ENCODE results near the gene MARCHF7.
"Not testable (repeated sequence)": the region's sequence is repeated elsewhere in the genome, so short reads cannot be mapped to it uniquely, and the experiment has no call there.

MARCHF7 gene, protein sequence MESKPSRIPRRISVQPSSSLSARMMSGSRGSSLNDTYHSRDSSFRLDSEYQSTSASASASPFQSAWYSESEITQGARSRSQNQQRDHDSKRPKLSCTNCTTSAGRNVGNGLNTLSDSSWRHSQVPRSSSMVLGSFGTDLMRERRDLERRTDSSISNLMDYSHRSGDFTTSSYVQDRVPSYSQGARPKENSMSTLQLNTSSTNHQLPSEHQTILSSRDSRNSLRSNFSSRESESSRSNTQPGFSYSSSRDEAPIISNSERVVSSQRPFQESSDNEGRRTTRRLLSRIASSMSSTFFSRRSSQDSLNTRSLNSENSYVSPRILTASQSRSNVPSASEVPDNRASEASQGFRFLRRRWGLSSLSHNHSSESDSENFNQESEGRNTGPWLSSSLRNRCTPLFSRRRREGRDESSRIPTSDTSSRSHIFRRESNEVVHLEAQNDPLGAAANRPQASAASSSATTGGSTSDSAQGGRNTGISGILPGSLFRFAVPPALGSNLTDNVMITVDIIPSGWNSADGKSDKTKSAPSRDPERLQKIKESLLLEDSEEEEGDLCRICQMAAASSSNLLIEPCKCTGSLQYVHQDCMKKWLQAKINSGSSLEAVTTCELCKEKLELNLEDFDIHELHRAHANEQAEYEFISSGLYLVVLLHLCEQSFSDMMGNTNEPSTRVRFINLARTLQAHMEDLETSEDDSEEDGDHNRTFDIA

DNA sequence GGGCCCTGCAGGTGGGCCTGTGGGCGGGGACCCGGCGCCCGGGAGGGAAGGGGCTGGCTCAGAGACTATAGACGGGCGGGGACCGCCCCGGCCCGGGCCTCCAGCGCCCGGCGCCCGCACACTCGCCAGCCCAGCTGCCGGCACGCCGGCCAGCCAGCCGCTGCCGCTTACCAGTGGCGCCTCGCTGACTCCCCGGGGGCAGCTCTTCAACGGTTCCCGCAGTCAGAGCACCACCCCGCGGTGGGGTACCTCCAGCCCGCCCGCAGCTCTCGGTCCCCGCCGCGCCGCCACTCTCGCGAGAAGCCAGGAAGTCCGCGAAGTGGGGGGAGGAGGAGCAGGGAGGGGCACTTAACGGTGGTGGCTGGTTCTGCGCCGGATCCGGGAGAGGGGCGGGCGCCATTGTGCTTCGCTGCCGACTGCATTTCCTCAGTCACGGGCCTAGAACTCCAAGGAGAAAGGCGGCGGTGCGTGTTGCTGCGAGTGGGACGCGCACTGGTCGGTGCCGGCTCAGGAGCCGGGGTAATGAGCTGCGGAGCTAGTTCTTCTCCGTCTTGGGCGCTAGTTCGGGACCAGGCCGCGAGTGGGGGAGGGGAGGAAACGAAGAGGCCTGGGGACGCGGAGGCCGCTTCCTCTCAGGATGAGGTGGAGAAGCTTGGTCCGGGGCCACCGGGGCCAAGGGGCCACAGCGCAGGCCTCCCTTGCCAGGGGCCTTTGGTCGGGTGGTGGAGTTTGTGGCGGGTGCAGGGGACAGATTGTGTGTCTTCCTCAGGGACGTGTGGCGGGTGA, at the start of gene MARCHF7:
MARCHF7 (plus strand) TSS at position 364 of the 786 bp plus-strand sequence. CDS start 16,517 bp downstream, outside the sequence.
- peak; percentile 94 to 95 for DNase-seq (ENCODE audit: low read depth in 2 of 2)

DNA sequence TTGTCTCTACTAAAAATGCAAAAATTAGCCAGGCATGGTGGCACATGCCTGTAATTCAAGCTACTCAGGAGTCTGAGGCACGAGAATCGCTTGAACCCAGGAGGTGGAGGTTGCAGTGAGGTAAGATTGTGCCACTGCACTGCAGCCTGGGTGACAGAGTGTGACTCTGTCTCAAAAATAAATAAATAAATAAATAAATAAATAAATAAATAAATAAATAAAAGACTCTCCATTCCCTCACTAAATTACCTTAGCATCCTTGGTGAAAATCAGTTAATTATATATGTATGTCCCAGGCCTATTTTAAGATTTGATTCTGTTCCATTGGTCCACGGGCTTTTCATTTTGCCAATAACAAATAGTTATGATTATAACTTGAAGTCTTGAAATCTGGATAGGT, 44.9 kb upstream of the MARCHF7 start:
- not testable (repeated sequence) for DNase-seq (ENCODE audit: low read depth in 2 of 2)

DNA sequence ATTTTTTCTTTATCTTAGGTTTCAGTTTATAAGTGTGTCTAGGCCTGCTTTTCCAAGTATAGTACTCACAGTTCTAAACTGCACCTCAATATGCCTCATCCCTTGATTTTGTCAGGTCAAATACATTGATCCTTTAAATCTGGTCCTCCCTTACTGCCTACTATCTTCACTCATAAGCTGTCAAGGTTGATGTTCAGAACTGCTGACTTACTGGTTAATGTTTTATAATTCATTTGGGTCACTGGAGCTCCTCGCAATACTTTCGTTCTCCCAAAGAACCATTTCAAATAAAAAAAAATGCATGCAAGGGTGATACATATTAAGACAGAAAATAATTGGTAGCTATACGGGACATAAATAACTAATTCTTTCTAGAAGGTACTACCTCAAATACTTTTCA, 41.3 kb upstream of the MARCHF7 start:
- DNase-seq (ENCODE audit: low read depth in 2 of 2), result no peak

DNA sequence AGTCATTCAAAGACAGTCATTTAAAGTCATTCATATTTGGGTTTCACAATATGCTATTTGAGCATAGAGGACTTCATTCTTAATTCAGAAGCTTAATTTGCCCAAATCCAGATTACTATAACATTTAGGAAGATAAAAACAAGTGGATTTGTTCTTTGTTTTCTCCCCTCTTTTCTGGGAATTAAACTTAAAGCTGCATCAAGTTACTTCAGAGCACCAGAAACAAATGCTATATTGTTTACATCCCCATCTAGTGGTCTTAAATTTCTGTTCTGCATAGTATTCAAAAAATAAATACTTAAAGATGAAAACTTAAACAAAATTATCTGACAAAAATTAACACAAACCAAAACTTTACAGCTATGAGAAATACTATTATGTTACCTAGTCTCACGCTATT, 34.7 kb upstream of the MARCHF7 start:
- no peak for DNase-seq (ENCODE audit: low read depth in 2 of 2)

DNA sequence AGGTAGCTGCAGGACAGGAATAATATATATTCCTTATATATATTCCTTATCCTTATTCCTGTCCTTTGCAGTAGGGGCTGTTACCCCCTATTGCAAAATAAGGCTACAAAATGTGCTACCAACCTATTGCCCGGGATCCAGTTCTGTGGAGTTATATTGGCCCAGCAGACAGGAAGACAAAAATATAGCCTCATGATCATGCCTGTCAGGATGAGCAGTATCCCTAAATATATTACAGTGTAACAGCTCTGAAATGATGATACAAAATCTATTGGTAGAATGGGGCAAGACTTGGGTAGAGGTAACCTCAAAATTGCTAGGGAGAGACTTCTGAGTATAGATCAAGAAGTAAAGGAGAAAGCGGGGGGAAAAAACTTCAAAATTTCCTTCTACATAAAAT, 31.6 kb upstream of the MARCHF7 start:
- DNase-seq (ENCODE audit: low read depth in 2 of 2), result no peak

DNA sequence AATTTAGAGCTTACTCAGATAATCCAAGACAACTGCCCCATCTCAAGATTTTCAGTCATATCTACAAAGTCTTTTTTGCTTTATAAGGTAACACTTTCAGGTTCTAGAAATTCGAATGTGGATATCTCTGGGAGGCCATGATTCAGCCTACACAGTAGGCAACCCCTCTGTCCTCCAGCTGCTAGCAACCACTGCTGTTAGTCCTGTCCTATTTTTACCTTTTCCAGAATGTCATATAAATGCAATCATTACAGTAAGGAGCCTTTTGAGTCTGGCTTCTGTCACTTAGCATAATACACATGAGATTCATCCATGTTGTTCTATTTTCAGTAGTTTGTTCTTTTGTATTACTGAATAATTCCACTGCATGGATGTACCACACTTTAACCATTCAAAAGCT, 28.5 kb upstream of the MARCHF7 start:
- no peak for DNase-seq (ENCODE audit: low read depth in 2 of 2)

DNA sequence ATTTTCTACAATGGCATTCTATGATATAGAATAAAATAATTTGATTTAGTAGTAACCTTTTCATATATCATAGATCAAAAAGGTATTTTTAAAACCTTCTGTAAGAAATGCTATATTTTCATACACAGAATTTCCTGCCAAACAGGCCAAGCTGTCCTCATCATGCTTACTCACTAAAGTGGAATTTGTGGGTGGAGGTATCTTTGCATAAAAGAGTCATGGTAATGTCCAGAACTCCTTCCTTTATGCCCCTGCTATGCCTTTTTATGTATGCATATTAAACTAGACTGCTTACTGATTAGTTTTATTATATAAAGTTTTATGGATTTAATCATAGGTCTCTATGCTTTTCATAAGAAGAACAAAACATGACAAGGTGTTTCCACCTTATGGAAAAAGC, 27.5 kb upstream of the MARCHF7 start:
- DNase-seq (ENCODE audit: low read depth in 2 of 2), result no peak

DNA sequence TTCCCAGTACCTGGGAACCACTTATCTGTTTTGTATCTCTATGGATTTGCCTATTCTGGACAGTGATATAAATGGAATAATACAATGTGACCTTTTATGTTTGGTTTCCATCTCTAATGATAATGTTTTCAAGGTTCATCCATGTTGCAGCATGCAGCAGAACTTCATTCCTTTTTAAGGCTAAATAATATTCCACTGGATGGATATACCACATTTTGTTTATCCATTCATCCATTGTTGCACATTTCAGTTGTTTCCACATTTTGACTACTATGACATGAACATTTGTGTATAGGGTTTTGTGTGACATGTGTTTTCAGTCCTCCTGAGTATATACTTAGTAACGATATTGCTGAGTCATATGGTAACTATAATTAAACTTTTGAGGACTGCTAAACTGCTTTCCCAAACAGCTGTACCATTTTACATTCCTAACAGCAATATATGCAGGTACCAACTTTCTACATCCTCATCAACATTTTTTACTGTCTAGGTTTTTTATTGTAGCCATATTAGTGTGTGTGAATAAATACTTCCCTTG, 17.7 kb upstream of the MARCHF7 start:
- no peak for DNase-seq (ENCODE audit: low read depth in 2 of 2)

DNA sequence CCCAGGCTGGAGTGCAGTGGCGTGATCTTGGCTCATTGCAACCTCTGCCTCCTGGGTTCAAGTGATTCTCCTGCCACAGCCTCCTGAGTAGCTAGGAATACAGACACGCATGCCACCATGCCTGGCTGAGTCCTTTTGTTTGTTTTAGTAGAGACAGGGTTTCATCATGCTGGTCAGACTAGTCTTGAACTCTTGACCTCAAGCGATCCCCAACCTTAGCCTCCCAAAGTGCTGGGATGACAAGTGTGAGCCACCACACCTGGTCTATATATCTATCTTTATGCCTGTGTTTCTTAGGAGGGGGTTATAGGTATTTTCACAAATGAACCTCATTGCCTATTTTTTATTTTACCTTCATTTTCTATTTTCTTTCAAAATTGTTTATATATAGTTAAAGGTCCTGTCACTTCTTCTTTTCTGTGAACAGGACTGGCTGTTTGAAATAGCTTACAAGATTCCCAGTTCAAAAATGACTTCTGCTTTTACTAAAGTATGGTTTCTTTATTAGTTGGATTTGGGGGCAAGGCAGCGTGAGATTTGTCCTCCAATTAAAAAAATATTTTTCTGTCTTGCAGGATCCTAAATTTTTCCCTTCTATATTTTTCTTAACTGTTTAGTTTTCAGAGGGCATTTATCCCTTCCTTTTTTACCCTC, 16.4 kb upstream of the MARCHF7 start:
- no peak for DNase-seq (ENCODE audit: low read depth in 2 of 2)

DNA sequence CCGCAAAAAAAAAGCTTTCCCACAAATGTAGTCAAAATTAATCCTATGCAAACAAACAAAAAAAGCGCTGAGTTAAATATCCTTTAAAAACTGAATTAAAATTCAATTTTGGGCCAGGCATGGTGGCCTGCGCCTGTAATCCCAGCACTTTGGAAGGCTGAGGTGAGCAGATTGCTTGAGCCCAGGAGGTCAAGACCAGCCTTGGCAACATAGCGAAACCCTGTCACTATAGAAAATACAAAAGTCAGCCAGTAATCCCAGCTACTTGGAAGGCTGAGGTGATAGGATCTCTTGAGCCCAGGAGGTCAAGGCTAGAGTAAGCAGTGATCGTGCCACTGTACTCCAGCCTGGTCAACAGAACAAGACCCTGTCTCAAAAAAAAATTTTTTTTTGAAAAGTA, 8.8 kb upstream of the MARCHF7 start:
- no peak for DNase-seq (ENCODE audit: low read depth in 2 of 2)

DNA sequence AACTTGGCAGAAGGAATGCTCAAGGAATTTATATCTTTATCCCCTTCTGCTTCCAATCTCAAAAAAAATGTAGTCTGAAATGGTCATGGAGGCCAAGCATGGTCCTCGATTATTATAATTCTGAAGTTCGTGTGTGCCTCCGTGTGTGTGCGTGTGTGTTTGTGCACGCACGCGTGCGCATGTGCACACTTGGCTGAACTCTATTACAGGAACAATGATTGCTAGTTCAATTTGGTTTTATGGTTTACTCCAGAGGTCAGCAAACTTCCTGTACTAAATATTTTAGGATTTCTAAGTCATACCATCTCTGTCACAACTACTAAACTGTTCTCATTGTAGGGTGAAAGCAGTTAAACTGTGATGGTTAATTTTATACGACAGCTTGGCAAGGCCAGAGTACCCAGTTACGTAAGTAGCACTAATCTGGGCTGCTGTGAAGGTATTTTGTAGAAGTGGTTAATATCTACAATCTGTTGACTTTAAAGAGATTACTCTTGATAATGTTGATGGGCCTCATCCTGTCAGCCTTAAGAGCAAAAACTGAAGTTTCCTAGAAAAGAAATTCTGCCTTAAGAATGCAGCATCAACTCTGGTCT, 5.8 kb upstream of the MARCHF7 start:
- DNase-seq (ENCODE audit: low read depth in 2 of 2), result no peak

DNA sequence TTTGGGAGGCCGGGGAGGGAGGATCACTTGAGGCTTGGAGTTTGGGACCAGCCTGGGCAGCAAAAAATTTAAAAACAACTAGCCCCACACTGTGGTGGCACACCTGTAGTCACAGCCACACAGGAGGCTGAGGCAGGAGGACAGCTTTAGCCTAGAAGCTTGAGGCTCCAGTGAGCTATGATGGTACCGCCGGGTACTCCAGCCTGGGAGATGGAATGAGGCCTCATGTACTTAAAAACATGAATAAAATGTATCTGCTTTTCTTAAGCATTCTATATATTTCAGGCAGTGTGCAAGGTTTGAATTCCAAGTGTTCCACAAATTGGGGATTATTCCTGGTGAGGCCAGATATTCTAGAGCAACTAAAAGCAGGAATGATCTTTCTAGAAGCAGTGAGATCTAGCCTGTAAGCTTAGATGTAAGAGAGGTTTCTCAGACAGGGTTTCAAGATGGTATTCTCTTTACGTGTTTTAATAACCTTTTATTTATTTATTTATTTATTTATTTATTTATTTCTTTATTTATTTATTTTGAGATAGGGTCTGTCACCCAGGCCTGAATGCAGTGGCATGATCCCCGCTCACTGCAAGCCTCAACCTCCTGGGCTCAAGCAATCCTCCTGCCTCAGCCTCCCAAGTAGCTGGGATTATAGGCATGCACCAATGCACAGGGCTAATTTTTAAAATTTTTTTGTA, 4.1 kb upstream of the MARCHF7 start:
- no peak for DNase-seq (ENCODE audit: low read depth in 2 of 2)

DNA sequence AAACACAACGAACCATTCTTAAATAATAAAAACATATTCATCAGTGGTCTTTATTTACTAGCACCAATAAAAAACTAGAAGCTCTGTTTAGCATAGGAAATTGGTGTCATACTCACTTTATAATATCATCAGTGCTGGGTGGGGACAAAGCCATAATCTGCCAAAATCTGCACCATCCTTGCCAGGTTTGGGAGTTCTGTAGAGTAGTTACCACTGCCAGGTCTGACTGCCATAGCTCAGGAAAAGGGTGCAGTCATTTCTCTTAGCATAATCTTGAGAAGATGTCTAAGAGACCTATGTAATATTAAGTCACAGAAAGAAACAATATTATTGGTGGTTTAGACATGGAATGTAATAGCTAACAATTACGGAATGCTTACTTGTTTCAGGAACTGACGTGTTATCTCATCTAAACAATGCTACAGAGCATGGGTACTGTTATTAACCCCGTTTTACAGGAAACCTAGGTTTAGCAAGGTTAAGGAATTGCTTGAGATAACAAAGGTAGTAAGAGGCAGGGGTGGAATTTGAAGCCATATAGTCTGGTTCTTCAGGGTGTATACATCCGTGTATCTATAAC, 1.6 kb upstream of the MARCHF7 start:
- DNase-seq (ENCODE audit: low read depth in 2 of 2), result no peak

DNA sequence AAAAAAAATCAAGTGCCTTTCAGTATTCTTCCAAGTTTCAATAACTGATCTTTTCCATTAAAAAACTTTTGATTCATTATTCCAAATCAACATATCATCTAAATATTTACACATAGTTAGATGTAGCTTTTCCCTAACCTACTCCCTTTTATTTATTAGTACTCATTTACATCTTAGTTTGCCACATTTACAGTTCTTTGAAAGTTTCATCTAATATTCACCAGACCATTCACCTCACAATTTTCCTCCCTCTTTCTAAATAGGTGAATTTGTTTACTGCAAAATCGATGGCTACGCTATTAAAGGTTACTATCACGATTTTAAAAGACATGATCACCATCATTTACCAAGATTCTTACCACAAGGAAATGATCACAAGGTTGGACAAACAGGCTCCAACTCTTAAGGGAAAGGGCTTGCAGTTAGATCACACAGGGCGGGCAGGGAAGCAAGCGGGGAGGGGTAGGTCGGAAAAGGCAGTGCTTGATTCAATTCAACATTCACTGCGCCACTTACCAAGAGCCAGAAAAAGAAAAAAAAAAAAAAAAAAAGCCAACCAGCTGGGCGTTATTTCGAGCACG, 654 bp upstream of the MARCHF7 start:
- no peak for DNase-seq (ENCODE audit: low read depth in 2 of 2)

DNA sequence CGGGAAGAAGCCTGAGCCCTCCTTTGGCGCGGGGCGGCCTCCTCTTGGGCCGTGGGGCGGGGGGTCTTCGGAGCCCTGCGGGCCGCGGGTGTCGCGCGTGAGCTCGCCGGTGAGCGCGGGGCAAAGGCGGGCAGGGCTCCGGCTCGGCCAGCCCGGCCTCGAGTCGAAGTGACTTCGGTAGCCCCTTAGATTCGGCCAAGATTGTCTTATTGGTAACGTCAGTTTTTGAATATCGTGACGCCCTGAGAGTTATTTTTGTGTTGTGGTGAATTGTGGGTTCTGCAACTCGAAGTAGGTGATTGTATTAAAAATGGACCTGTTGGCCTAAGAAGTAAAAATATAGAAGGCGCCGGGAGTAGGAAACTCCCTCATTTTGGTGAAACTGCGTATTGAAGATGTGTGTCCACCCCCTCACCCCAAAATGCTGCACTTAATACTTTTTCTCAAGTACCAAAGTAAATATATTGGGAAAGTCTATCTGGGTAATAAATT, 669 bp downstream of the MARCHF7 start:
- no peak for DNase-seq (ENCODE audit: low read depth in 2 of 2)

DNA sequence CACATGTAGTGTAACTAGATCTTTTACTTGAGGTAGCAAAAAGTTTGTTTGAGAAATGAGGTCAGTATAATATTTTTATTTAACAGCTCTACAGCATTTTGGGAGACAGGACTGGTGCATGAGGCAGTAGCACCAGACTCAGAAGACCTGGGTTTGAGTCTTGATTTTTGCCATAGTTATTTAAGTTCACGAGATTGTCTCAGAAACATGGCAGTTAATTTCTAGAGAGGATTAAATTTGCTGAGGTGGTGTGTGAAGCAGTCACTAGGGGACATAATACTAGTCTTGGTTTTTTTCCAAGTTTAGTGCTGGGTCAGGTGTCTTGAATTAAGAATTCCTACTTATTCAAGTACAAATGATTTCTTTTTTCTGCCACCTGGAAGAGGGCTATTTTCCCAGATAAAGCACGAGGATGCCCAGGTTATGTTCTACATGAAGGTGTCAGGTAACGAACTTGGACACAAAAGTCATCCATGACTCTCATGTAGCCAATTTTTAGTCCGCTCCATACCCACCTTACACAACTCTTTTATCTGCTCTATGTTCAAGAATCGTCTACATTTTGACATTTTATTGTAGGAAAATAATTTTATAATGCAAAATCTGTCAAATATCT, 1.4 kb downstream of the MARCHF7 start:
- DNase-seq (ENCODE audit: low read depth in 2 of 2), result no peak

DNA sequence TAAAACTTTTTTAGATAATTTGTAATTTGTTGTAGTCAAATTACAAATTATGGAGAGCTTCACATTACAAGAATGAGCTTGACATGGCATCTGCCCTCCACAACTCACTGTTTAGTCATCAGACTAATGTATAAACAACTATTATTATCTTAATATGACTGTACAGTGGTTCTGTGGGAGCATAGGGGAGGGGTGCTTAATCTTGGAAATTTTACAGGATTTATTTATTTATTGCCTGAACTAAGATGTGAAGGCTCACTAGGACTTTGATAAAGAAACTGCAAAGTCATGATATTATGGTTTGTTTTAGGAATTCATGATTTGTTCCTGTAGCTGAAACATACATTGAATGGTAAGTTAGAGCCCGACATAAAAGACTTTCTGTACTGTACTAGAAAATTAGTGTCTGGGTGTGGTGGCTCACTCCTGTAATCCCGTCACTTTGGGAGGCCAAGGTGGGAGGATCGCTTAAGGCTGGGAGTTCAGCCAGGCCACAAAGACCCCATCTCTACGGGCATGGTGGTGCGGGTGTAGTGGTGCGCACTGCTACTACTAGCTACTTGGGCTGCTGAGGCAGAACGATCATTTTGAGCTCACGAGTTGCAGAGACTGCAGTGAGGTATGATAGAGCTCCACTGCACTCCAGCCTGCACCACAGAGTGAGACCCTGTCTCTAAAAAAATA, 2.1 kb downstream of the MARCHF7 start:
- DNase-seq (ENCODE audit: low read depth in 2 of 2), result no peak

DNA sequence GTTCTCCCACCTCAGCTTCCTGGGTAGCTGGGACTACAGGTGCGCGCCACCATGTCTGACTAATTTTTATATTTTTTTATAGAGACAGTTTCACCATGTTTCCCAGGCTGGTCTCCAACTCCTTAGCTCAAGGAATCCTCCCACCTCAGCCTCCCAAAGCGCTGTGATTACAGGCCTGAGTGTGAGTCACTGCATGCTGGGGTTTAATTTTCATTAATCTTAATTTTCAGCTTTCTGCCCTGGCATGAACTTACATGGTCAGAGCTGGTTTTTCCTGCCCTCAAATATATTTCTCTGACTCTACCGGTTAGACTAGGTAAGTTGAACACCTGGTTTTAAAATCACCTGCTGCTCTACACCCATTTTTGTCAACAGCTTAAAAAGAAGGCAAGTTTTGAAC, 3.1 kb downstream of the MARCHF7 start:
- DNase-seq (ENCODE audit: low read depth in 2 of 2), result no peak

DNA sequence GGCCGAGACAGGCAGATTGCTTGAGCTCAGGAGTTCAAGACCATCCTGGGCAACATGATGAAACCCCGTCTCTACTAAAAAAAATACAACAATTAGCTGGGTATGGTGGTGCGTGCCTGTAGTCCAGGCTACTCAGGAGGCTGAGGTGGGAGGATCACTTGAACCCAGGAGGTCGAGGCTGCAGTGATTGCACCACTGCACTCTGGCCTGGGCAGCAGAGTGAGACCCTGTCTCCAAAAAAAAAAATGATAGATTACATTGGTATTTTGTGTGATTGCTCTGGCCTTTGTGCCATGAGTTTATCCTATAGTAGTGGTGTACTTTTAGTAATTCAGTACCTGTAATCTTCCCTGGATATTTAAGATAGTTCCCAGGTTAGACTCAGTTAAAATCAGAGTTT, 4.1 kb downstream of the MARCHF7 start:
- DNase-seq (ENCODE audit: low read depth in 2 of 2), result not testable (repeated sequence)
